Measurements from ENCODE around the gene SLC41A2. TPM values are rescaled to one million over a fixed set of nuclear protein-coding genes. Genes with fewer than 3 reads are reported as not detected.

Gene SLC41A2
- total RNA-seq, 4 donors from 2014 or later = 8.4 to 26.1 (median 18.0) TPM

- Histone ChIP-seq H3K9me3 (no peaks in the 10 kb centered on the region), H3K4me1 (no peaks in the 10 kb centered on the region), H3K27me3 (no peaks in the 10 kb centered on the region), H3K4me3 (no peak overlapping the region), H3K36me3 (no peaks in the 10 kb centered on the region), H3K27ac (no peak overlapping the region)
- TF ChIP-seq EP300 (IDR thresholded peaks at IDR 0.05) (no peak), POLR2A (IDR thresholded peaks at IDR 0.05) (no peak), CTCF (IDR thresholded peaks at IDR 0.05) (no peak)
- WGBS, 2 donors = 90 to 94% methylated on average over 5 of the region's 5 CpGs
- no peak for DNase-seq (ENCODE audit: low spot score in 2 of 2)
These were observed 15.2 kb upstream of the SLC41A2 start for GRCh38 chr12:104973250-104973649.

- 68 to 74% methylated on average over 5 of the region's 5 CpGs for WGBS, 2 donors
- Histone ChIP-seq H3K36me3 (no peaks in the 10 kb centered on the region), H3K27ac (no peak overlapping the region), H3K27me3 (no peaks in the 10 kb centered on the region), H3K4me1 (no peaks in the 10 kb centered on the region), H3K4me3 (no peak overlapping the region), H3K9me3 (no peaks in the 10 kb centered on the region)
- TF ChIP-seq POLR2A (IDR thresholded peaks at IDR 0.05) = no peak
- TF ChIP-seq EP300 (IDR thresholded peaks at IDR 0.05) = no peak
- no peak for TF ChIP-seq CTCF (IDR thresholded peaks at IDR 0.05)
- no peak for DNase-seq (ENCODE audit: low spot score in 2 of 2)
These were observed 13.2 kb upstream of the SLC41A2 start for GRCh38 chr12:104971306-104971705.

GRCh38 chr12:104969343-104969742, 11.3 kb upstream of the SLC41A2 start:
- WGBS, 2 donors = 26 to 43% methylated on average over 3 of the region's 3 CpGs

GRCh38 chr12:104966677-104967076, 8.6 kb upstream of the SLC41A2 start:
- Histone ChIP-seq H3K27me3 (no peaks in the 10 kb centered on the region), H3K4me3 (no peak overlapping the region), H3K4me1 (no peaks in the 10 kb centered on the region), H3K36me3 (no peaks in the 10 kb centered on the region), H3K9me3 (peaks cover 0 to 3% (median 0%) of the 10 kb centered on the region in 4 donors), H3K27ac (no peak overlapping the region)
- DNase-seq (ENCODE audit: low spot score in 2 of 2) = no peak
- WGBS, 2 donors = 93 to 94% methylated on average over 4 of the region's 4 CpGs
- TF ChIP-seq CTCF (IDR thresholded peaks at IDR 0.05) (no peak), POLR2A (IDR thresholded peaks at IDR 0.05) (no peak), EP300 (IDR thresholded peaks at IDR 0.05) (no peak)

More at GRCh38 chr12:104969343-104969742, 11.3 kb upstream of the SLC41A2 start:
- no peak overlapping the region for H3K4me3 ChIP-seq
- TF ChIP-seq CTCF (IDR thresholded peaks at IDR 0.05) (no peak), EP300 (IDR thresholded peaks at IDR 0.05) (no peak), POLR2A (IDR thresholded peaks at IDR 0.05) (no peak)
- no peaks in the 10 kb centered on the region for H3K36me3 ChIP-seq
- no peak for DNase-seq (ENCODE audit: low spot score in 2 of 2)
- H3K4me1 ChIP-seq = no peaks in the 10 kb centered on the region
- H3K9me3 ChIP-seq = peaks cover 0 to 3% (median 0%) of the 10 kb centered on the region in 4 donors
- no peak overlapping the region for H3K27ac ChIP-seq
- no peaks in the 10 kb centered on the region for H3K27me3 ChIP-seq

- Histone ChIP-seq H3K36me3 (no peaks in the 10 kb centered on the region), H3K4me3 (no peak overlapping the region), H3K4me1 (peaks cover 0 to 3% (median under 1%) of the 10 kb centered on the region in 4 donors), H3K27me3 (no peaks in the 10 kb centered on the region), H3K9me3 (peaks cover 0 to 3% (median 0%) of the 10 kb centered on the region in 4 donors), H3K27ac (no peak overlapping the region)
- DNase-seq (ENCODE audit: low spot score in 2 of 2) = no peak
- TF ChIP-seq CTCF (IDR thresholded peaks at IDR 0.05) (no peak), EP300 (IDR thresholded peaks at IDR 0.05) (no peak), POLR2A (IDR thresholded peaks at IDR 0.05) (no peak)
- WGBS, 2 donors = 19 to 40% methylated on average over 2 of the region's 2 CpGs
These were observed 6.7 kb upstream of the SLC41A2 start for GRCh38 chr12:104964856-104965205.
